HG03159 (cell line): ENCODE data around the gene RPS10.

ENCODE experiments used
- ATAC-seq: cut with Tn5 transposase; IDR thresholded peaks from one replicate; pipeline ENCODE4 v1.9.1; 2021; ENCODE audit warnings: mild to moderate bottlenecking, moderate library complexity; ENCODE audit not compliant: unreplicated experiment

RPS10 gene

GRCh38 chr6:34425498-34426410, at the start of gene RPS10:
Gene RPS10 (minus strand): TSS chr6:34426069. CDS start chr6:34425221, 848 bp downstream.
- peak; percentile 88 for ATAC-seq

DNA sequence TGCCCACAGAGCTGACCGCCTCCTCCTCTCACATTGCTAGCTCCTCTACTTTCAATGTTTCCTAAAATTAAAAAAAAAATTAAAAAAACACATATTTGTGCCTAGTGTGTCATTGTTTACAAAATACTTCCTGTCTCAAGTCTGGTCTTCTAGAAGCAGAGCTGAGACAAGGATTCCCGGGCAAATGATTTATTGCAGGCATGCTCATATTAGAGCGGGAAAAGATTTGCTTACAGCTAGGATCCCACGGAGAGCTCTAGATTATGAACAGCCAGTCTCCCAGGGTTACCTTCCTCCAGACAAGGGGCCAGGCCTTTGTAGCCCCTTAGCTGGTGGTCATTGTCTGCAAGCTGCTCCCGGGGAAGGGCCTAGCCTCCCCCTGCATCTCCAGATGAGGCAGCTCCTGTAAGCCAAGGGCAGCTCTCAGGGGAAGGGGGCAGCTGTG, 49.4 kb upstream of the RPS10 start:
- no peak for ATAC-seq

DNA sequence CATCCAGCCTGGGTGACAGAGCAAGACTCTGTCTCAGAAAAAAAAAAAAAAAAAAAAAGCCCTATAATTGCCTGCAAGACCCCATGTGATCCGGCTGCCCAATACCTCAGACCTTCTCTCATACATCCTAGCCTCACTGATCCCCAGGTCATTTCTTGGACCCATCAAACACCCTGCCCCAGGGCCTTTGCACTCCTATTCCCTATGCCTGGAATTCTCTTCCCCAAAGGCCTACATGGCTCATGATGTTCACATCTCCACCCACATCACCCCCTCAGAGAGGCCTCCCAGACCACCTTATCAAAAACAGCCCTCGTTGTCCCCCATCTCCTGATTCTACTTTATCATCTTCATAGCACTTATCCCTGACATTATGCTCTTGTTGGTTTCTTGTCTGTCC, 48.9 kb upstream of the RPS10 start:
- ATAC-seq = no peak

- ATAC-seq = no peak
Measured at GRCh38 chr6:34473967-34474366, 48.1 kb upstream of the RPS10 start.

- no peak for ATAC-seq
Measured at GRCh38 chr6:34472425-34472824, 46.6 kb upstream of the RPS10 start.

DNA sequence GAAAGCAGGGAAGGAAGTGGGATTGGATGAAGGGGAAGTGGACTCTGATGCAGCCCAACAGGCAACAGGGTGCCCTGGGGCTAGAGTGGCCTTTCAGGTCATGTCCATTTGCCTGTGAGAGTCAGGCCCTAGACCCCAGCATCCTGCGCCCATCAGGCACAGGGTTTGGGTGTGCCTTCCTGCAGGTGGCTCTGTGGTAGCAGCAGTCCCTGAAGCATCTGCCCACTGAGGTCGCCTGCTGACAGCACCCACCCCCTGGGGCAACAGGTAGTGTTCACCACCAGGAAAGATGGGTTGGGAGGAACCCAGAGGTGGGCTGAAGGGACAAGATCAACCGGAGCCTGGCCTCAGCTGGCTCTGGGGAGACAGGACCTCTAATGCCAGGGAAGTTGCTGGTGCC, 43.6 kb upstream of the RPS10 start:
- no peak for ATAC-seq

DNA sequence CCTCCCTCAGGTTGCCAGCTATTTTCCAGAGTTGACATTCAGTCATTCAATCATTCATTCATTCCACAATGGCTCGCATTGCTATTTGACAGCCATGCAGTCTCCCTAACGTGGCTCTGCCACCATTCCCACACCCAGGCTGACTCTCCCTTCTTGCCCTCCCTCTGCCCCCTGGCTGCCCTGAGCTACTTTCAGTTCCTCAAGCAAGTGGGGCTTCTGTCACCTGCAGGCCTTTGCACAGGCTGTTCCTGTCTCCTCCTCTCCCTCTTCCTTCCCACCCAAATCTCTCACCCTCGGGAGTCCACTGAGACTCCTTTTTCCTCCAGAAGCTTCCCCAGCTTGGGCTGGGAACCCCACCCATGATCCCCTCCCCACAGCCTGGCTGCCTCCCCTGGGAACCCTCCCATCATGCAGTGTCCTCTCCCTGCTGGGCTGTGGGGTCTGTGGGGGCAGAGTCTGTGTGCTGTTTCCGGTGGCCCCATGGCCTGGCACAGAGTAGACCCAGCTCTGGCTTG, 42.6 kb upstream of the RPS10 start:
- ATAC-seq = peak; percentile 57

DNA sequence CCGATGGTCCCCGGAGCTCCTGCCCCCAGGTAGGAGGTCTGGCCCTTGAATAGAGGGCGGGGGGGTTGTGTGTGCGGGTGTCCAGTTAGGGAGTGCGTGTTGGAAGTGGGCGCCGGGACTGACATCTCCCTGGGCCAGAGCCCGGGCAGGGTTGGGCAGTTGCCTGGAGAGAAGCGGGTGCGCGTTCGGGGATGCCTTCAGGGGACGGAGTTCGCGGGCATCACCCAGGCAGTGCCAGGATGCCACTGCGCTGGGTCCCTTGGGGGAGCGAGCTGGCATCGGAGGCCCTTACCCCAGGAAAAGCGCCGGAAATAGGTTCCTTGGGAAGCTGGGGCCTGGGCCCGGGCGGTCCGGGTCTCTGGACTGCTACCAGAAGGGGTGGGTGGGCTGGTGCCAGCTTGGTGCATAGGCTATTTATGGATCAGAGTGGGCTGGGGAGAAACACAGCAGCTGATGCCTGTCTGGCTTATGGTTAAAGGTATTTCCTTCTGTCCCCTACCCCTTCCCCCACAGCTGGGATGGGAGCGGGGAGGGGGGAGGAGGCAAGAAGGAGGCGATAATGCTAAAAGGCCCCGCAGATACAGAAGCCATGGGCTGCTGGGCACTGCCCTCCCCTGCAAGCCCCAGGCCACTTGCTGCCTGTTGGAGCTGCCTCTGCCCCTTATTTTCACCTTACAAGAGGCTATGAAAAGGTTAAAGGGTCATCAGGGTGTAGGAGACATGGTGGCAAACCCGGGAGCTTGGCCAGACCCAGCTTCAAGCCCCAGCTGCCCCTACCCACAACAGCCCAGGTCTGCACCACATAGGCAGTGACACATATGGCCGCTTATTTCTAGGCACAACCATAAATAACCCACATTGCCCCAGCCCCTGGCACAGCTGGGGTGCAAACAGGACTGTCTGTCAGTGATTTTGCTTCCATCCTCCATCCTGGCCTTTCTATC, 40.6 kb upstream of the RPS10 start:
- ATAC-seq = no peak

DNA sequence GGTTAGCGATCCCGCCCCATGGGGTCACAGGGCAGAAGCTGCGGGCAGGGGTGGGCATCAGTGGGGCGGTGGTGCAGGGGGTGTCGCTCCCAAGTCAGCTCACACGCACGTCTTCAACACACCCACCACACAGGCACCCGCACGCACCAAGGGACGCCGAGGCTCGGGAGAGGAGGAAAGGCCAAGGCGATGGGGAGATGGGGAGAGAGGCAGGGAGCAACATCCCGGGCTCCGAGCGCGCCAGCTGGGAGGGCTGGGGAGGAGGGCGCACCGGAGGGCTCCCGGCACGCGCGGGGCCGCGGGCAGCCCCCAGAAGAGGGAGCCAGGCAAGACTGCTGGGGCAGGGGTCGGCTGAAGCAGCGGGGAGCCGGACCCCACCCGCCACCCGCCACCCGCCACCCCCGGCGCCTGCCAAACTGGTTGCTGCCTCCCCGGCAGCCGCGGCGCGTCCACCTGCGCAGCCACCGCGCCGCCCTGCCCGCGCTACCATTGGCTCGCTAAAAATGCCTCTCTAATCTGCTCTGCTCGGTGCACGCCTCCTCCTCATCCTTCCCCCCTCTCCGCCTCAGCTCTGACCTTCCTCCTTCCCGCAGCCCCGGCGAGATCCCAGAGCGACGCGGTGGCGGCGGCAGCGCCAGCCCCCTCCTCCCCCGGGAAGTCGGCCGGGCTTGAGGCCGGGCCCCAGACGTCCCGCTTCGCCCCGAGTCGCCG, 39.8 kb upstream of the RPS10 start, which contains the start of gene PACSIN1:
Gene PACSIN1, plus strand, starts transcription at position 546 of the 711 bp plus-strand sequence. CDS start 60,230 bp downstream, outside the sequence.
- ATAC-seq = no peak

GRCh38 chr6:34463849-34464248, 38.0 kb upstream of the RPS10 start:
- ATAC-seq = no peak

- ATAC-seq = no peak
Measured at GRCh38 chr6:34463299-34463698, 37.4 kb upstream of the RPS10 start.

GRCh38 chr6:34462551-34462971, 36.7 kb upstream of the RPS10 start:
- ATAC-seq = no peak

GRCh38 chr6:34462010-34462409, 36.1 kb upstream of the RPS10 start:
- no peak for ATAC-seq

DNA sequence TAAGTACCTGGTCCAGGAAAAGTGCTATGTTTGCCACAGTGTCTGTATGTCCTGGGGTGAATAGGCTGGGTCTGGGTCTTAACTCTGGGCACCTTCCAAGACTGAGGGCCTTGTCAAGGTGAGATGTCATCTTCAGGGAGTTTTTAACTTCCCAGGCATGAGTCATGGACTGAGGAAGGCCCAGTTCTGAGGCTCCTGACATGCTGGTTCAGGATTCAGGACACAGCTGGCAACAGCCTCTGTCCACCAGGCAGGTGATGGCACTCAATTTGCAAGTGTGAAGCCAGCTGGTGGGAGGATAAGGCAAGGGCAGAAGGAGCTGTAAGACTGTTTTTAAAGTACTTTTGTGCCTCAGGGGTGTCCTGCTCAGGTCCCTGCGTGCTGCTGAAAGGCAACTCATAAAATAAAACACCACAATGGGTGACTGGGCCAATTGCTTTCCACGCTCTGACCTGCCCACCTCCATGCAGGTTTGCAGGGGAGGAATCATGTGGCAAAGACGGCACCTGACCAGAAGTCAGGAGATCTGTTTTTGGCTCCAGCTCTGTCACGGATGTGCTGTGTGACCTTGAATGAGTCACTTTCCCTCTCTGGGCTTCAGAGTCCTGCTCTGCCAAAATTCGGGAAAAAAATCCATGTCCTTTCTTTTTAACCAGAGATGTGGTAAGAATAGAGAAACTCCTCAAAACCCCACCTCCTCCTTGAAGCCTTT, 35.1 kb upstream of the RPS10 start:
- no peak for ATAC-seq

DNA sequence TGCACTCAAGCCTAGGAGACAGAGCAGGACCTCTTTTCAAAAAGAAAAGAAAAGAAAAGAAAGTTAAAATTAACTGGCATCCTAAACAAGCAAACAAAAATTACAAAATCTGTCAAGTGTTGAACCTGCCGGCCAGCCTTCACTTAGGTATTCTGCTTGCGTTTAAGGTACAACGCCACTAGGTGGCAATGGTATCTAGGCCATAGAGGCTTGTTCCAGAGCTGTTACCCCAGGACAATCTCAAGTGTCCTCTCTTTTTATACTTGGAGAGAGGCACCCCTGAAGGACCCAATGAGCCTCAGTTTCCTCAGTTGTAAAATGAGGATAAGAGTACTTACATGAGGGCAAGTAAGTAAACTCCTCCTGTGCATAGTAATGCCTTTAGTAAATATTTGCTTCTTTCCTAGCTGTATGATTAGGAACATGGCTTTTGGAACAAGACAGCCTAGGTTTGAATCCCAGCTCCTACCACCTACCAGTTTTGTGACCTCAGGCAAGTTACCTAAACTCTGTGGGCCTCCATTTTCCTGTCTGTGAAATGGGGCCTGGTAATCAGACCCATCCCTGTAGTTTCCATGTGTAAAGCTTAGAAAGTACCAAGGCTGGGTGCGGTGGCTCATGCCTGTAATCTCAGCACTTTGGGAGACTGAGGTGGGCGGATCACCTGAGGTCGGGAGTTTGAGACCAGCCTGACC, 34.2 kb upstream of the RPS10 start:
- no peak for ATAC-seq

DNA sequence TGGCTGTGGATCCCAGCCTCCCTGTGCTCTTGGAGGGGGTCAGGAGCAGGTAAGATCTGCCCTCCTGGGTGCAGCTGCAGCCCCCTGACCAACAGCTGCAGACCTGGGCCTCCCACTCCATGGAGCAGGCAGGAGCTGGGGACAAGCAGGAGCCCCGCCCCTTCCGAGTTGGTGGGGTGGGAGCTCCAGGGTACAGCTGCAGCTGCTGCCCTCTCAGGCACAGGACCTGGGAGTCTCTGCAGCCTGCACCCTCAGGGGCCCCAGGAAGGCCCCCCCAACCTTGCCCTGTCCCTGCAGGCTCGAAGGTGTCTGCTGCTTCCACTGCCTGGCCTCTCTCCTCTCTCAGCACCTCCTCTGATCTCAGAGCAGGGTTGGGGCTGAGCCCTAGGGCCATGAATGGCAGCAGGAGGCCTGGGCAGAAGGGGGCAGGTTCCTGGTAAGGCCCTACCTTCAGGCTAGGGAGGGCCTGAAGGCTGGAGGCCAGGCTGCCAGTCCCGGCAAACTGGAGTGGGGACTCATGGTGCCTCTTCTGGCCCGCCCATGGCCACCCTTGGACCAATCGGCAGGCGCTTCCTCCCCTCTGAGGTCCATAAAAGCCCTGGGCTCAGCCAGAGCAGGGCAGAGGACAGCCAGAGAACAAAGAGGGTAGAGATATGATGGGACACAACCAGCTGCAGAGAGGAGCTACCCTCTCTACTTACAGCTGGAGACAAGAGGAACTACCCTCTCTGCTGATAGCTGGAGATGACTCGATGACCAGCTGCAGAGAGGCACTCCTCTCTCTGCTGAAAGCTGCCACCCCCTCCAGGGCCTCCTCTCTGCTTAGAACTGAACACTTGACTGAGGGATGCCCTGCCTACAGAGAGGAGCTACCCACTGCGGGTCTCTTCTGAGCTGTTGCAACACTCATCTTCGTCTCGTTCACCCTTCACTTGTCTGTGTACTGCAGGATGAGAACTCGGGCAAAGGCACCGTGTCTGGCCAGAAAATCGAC, 32.2 kb upstream of the RPS10 start:
- no peak for ATAC-seq

DNA sequence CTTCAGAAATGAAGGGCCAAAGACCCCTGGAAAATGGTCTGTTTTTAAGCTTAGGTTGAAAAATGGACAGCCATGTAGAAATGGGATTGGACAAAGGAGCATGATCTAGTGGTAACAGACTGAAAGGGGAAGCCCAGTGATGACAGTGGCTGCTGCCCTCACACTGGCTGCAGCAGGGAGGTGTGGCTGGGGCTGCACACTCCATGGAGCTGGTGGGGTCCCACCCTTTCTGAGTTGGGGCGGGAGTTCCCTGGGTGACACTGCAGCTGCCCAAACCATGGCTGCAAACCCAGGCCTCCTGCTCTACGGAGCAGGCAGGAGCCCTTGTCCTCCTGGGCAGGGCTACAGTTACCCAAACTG, 31.5 kb upstream of the RPS10 start:
- ATAC-seq = no peak

GRCh38 chr6:34455831-34456230, 30.0 kb upstream of the RPS10 start:
- ATAC-seq = no peak
